IMR-90 (cell line): ENCODE measurements around the gene CDK10.

Experiments
- BHLHE40 ChIP-seq: fragments of 150-350 bp; IDR thresholded peaks from 2 replicates; pipeline ENCODE4 v1.6.1; 2016; ENCODE audit warnings: mild to moderate bottlenecking, low read depth, low read length
- CEBPB ChIP-seq: IDR thresholded peaks from 2 replicates; pipeline ENCODE4 v1.6.1; 2012; ENCODE audit warnings: low read depth, low read length, improper control_type of control experiment
- CHD1 ChIP-seq: IDR thresholded peaks from 2 replicates; pipeline ENCODE4 v1.6.1; 2012; ENCODE audit warnings: low read depth, low read length, improper control_type of control experiment
- CTCF ChIP-seq: conservative IDR thresholded peaks from 2 replicates; pipeline ENCODE4 v1.5.1; 2012; ENCODE audit warnings: mild to moderate bottlenecking, low read depth, low read length, improper control_type of control experiment
- MAZ ChIP-seq: IDR thresholded peaks from 2 replicates; pipeline ENCODE4 v1.6.1; 2012; ENCODE audit warnings: low read depth, mild to moderate bottlenecking, low read length, improper control_type of control experiment, moderate library complexity, borderline replicate concordance
- POLR2A ChIP-seq: IDR thresholded peaks from 2 replicates; pipeline ENCODE4 v1.6.1; 2012; ENCODE audit warnings: mild to moderate bottlenecking, low read depth, low read length
- RAD21 ChIP-seq: IDR thresholded peaks from 2 replicates; pipeline ENCODE4 v1.6.1; 2012; ENCODE audit warnings: low read length, improper control_type of control experiment
- RCOR1 ChIP-seq: IDR thresholded peaks from 2 replicates; pipeline ENCODE4 v1.6.1; 2012; ENCODE audit warnings: mild to moderate bottlenecking, low read length, improper control_type of control experiment; ENCODE audit not compliant: insufficient replicate concordance
- RFX5 ChIP-seq: IDR thresholded peaks from 2 replicates; pipeline ENCODE4 v1.8.0; 2012; ENCODE audit warnings: low read depth, mild to moderate bottlenecking, low read length, moderate library complexity
- SMC3 ChIP-seq: fragments of 150-350 bp; IDR thresholded peaks from 2 replicates; pipeline ENCODE4 v1.6.1; 2016; ENCODE audit warnings: low read depth, mild to moderate bottlenecking, antibody characterized with exemption, low read length, moderate library complexity

- no peak for TF ChIP-seq CTCF
- no peak for TF ChIP-seq MAZ
- TF ChIP-seq BHLHE40, result no peak
- no peak for TF ChIP-seq POLR2A
- no peak for TF ChIP-seq RFX5
- no peak for TF ChIP-seq RAD21
- no peak for TF ChIP-seq CEBPB
- TF ChIP-seq RCOR1, result no peak
- TF ChIP-seq CHD1, result no peak
- no peak for TF ChIP-seq SMC3
Measured at GRCh38 chr16:89708481-89708931, 22.0 kb downstream of the CDK10 start.
